HFF-Myc (cell line): ENCODE measurements around the gene SLC5A6.

ENCODE experiments used
- DNase-seq: peaks from one replicate; pipeline ENCODE4 v3.0.0-alpha.2; 2011; ENCODE audit warnings: low read depth; ENCODE audit errors: extremely low read depth
- H3K4me3 ChIP-seq: replicated peaks from 2 replicates; pipeline ENCODE4 v1.5.1; 2011; ENCODE audit warnings: low read depth, mild to moderate bottlenecking, control low read depth, low read length
- CTCF ChIP-seq: IDR thresholded peaks from 2 replicates; pipeline ENCODE4 v1.5.1; 2012; ENCODE audit warnings: mild to moderate bottlenecking, low read depth, low read length, control low read depth; ENCODE audit errors: missing control alignments

The SLC5A6 gene

GRCh38 chr2:27211943-27212625 is at the start of gene SLC5A6, which contains the start of gene ATRAID:
Gene SLC5A6, minus strand, starts transcription at chr2:27212268. Its CDS starts 4,618 bp downstream, at chr2:27207650.
Gene ATRAID, plus strand, starts transcription at chr2:27212041. Its CDS starts 328 bp downstream, at chr2:27212369.
- no peak for TF ChIP-seq CTCF
- peak; percentile 59 for DNase-seq
- peak within 1 kb of the TSS; percentile 88 for H3K4me3 ChIP-seq

- TF ChIP-seq CTCF: no peak
- DNase-seq: no peak
- H3K4me3 ChIP-seq: no peak overlapping the region
Measured at GRCh38 chr2:27261241-27261925, 49.3 kb upstream of the SLC5A6 start.

- H3K4me3 ChIP-seq: no peak overlapping the region
- TF ChIP-seq CTCF: no peak
- no peak for DNase-seq
Measured at GRCh38 chr2:27258051-27258450, 46.0 kb upstream of the SLC5A6 start.

GRCh38 chr2:27256855-27257454 is 44.9 kb upstream of the SLC5A6 start:
- no peak for DNase-seq
- H3K4me3 ChIP-seq: no peak overlapping the region
- TF ChIP-seq CTCF: no peak

DNA sequence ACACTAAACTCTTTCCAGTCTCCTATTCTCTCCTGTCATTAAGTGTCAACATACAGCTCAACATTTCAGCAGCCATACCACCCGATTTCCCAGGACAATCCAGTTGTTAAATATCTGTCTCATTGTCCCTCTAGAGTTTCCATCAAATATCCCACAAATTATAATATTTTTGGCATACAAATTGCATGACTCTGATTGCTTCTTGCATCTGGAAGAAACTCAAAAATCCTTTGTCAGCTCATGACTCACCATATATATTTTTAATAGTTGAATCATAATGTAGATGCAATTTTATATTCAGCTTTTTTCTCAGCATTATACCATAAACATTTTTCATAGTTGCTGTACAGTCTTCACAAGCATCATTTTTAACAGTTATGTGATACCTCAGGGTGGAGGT is 43.6 kb upstream of the SLC5A6 start:
- no peak for DNase-seq
- H3K4me3 ChIP-seq: no peak overlapping the region
- TF ChIP-seq CTCF: no peak

- H3K4me3 ChIP-seq: no peak overlapping the region
- no peak for TF ChIP-seq CTCF
- DNase-seq: no peak
Measured at GRCh38 chr2:27255187-27255586, 43.1 kb upstream of the SLC5A6 start.
